Thymus (tissue), 11 donors: ENCODE results near the gene NCAPH2. TPM values are rescaled to one million over a fixed set of nuclear protein-coding genes. Genes with fewer than 3 reads are reported as not detected.

Experiments
- DNase-seq, 9 donors: peaks; one replicate each; pipeline ENCODE4 v3.0.0-alpha.2; 2013; ENCODE audit warnings: low spot score in 9 of 9, low read depth in 6 of 9, missing footprints in 1 of 9
- H3K27ac ChIP-seq, 2 donors: one replicate each; pipeline ENCODE4 v1.5.1; 2013; ENCODE audit warnings: control low read depth in 1 of 2, low read depth in 1 of 2, low read length in 1 of 2, mild to moderate bottlenecking in 1 of 2, moderate library complexity in 1 of 2
- H3K27me3 ChIP-seq, 2 donors: one replicate each; pipeline ENCODE4 v1.5.1; 2013; ENCODE audit warnings: low read length in 1 of 2; ENCODE audit not compliant: control insufficient read depth in 2 of 2, insufficient read depth in 1 of 2
- H3K36me3 ChIP-seq, 2 donors: one replicate each; pipeline ENCODE4 v1.5.1; 2013; ENCODE audit warnings: low read length in 1 of 2, mild to moderate bottlenecking in 1 of 2, moderate library complexity in 1 of 2; ENCODE audit not compliant: control insufficient read depth in 2 of 2, insufficient read depth in 2 of 2
- H3K4me1 ChIP-seq, 2 donors: one replicate each; pipeline ENCODE4 v1.5.1; 2013; ENCODE audit warnings: low read length in 2 of 2; ENCODE audit not compliant: control insufficient read depth in 2 of 2, insufficient read depth in 2 of 2
- H3K4me3 ChIP-seq, 2 donors: one replicate each; pipeline ENCODE4 v1.5.1; 2013; ENCODE audit warnings: low read length in 2 of 2, control low read depth in 1 of 2, mild to moderate bottlenecking in 1 of 2
- H3K9me3 ChIP-seq, 2 donors: one replicate each; pipeline ENCODE4 v1.5.1; 2013; ENCODE audit warnings: low read length in 1 of 2, mild to moderate bottlenecking in 1 of 2; ENCODE audit not compliant: control insufficient read depth in 2 of 2, insufficient read depth in 1 of 2
- WGBS: extraction: QIAGEN DNeasy Blood & Tissue Kit; methylation state at CpG from one replicate; pipeline ENCODE4 v1.1.7; 2013; 5-methylcytosine and 5-hydroxymethylcytosine counted together
- polyA plus RNA-seq: library from polyadenylated mRNA; stranded (reverse); fragments of 200-250 nt; gene quantifications from one replicate; pipeline ENCODE4 v1.2.3, GENCODE V29; 2013
- total RNA-seq: library from RNA; stranded (reverse); fragments of 120-200 nt; gene quantifications from one replicate; pipeline ENCODE4 v1.2.4, GENCODE V29; 2013
- donor health status: healthy.

Gene NCAPH2
- total and polyA plus RNA-seq, 2 donors = 40.8 to 57.6 TPM

DNA sequence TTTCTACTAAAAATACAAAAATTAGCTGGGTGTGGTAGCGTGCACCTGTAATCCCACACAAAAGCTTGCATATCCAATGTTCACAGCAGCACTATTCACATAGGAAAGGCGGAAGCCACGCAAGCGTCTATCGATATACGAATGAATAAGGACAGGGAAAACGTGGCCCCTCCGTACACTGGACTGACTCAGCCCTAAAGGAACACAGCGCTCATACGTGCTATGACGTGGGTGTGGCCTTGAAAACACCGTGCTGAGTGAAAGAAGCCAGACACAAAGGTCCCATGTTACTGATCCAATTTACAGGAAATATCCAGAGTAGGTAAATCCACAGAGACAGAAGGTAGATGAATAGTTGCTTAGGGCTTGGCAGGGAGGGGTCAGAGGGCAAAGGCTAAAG lies 7.6 kb upstream of the NCAPH2 start:
- Histone ChIP-seq H3K4me1 (no peaks in the 10 kb centered on the region), H3K4me3 (no peak overlapping the region), H3K9me3 (no peaks in the 10 kb centered on the region), H3K27ac (no peak overlapping the region), H3K36me3 (peaks cover 17 to 35% of the 10 kb centered on the region in 2 donors), H3K27me3 (no peaks in the 10 kb centered on the region)
- no peak for DNase-seq
- 98% methylated on average over 12 of the region's 12 CpGs for WGBS

DNA sequence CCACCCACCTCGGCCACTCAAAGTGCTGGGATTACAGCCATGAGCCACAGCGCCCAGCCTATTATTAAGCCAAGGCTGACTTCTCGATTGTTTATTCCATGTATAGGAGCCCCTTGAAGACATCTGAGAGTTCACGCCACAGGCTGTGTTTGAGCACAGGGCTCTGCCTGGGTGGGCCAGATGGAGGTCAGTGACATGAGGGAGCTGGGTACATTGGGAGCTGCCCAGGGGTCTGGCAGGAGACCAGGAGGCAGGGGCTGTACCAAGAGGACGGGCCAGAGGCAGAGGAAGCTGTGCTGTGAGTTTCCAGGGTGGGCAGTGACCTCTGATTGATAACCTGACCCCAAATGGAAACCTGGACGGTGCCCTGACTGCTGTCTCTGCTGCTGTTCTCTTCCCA lies 5.9 kb upstream of the NCAPH2 start:
- no peak for DNase-seq
- no peak overlapping the region for H3K4me3 ChIP-seq
- H3K9me3 ChIP-seq = no peaks in the 10 kb centered on the region
- peaks cover 10 to 12% of the 10 kb centered on the region in 2 donors for H3K4me1 ChIP-seq
- H3K36me3 ChIP-seq = peaks cover 21 to 41% of the 10 kb centered on the region in 2 donors
- no peak overlapping the region for H3K27ac ChIP-seq
- WGBS = 96% methylated on average over 6 of the region's 6 CpGs
- H3K27me3 ChIP-seq = no peaks in the 10 kb centered on the region

DNA sequence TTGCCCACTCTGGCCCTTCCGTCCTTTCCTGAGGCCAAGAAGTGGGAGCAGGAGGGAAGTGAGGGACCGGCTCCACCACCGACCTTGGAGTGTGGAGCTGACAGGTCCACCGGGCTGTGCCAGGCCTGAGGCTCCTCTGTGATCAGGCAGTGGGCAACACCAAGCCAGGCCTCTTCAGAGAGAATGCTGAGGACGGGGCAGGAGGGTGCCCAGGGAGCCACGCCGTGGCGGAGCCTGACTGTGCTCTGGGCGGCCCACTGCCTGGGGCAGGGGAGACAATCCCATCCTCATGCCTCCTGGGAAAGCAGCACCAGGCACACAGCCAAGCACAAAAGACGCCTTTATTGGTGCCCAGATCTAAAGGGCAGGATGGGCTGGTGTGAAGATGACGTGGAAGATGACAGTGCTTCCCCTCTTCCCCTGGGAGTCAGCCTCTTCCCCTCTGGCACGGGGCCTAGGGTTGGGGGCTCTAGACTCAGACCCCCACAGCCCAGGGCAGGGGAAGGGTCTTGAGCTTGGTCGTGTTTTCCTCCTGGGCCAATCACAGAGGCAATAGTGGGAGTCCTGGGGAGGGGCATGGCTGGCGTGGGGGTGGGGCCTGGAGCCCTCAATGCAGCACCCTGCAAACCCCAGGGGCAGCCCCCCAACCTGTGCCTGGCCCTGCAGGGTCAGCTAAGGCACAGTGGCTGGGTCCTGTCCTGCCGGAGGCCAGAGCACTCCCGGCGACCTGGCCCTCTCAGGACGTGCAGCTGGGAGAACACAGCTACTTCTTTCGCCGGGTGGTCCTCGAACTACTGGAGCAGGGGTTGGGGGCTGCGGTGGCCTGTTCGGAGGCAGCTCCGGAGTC lies 5.2 kb upstream of the NCAPH2 start:
- H3K27me3 ChIP-seq = no peaks in the 10 kb centered on the region
- WGBS = 97% methylated on average over 24 of the region's 24 CpGs
- H3K36me3 ChIP-seq = peaks cover 21 to 41% of the 10 kb centered on the region in 2 donors
- no peak overlapping the region for H3K27ac ChIP-seq
- no peak overlapping the region for H3K4me3 ChIP-seq
- DNase-seq = no peak
- peaks cover 10 to 12% of the 10 kb centered on the region in 2 donors for H3K4me1 ChIP-seq
- no peaks in the 10 kb centered on the region for H3K9me3 ChIP-seq

DNA sequence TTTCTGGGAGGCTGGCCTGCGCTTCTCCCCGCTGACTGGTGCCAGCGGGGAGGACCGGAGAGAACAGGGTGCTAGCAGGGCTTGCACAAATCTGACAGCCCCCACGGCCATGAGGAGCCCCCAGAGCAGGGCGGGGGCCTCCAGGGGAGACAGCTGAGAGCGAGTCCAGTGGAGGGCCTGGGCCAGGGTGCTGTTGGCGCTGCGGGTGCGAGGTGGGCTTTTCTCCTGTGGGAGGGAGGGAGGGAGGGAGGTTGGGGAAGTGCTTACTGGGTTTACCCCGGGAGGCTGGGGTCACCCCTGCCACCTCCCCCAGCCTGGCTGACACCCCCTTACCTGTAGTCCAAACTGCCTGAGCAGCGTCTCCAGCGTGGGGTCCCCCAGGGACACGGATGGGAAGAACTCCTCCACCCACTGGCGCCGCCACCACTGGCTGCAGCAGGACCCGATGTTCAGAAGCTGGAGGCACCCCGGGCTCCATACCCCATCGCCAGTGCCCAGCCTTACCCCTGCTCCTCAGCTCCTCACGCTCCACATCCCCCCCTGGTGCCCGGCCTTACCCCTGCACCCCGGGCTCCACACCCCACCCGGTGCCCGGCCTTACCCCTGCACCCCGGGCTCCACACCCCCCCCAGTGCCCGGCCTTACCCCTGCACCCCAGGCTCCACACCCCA lies 4.4 kb upstream of the NCAPH2 start:
- Histone ChIP-seq H3K36me3 (peaks cover 21 to 41% of the 10 kb centered on the region in 2 donors), H3K9me3 (no peaks in the 10 kb centered on the region), H3K4me3 (no peak overlapping the region), H3K4me1 (peaks cover 10 to 14% of the 10 kb centered on the region in 2 donors), H3K27ac (no peak overlapping the region), H3K27me3 (no peaks in the 10 kb centered on the region)
- no peak for DNase-seq
- 94% methylated on average over 26 of the region's 26 CpGs for WGBS

DNA sequence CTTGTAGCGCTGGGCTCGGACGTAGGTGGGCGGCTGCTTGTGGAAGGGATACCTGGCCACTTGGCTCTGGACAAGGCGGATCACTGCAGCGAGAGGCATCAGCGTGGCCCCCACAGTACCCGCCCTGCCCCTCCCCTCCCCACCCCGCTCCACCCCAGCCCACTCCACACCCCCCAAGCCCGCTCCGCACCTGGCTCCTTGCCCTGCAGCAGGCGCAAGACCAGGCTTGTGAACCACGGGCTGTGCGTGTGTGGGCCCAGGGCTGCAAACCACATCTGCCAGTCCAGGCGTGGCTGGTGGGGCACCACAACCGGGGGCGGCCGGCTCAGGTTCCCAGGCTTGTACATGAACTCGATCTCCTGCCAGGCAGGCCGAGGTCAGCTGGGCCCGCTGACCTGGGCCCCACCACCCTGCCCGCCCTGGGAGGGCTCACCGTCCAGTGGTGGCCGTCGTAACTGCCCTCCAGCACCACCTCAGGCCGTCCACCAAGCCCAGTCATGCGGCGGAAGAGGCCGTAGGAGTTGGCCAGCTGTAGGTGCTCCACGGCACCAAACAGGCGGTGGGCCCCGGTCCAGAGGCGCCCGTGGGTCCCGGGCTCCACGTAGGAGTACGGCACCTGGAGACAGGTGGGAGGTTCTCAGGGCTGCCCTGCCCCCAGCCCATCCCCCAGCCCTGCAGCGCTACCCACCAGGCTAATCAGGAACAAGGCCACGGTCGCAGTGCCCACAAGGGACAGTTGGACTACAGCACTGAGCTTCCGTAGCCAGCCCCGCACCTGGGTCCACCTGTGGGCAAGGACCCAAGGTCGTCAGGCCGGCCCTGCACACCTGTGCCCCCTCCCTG lies 3.4 kb upstream of the NCAPH2 start:
- no peak for DNase-seq
- H3K27me3 ChIP-seq = no peaks in the 10 kb centered on the region
- no peaks in the 10 kb centered on the region for H3K9me3 ChIP-seq
- WGBS = 92% methylated on average over 44 of the region's 44 CpGs
- H3K4me1 ChIP-seq = peaks cover 17 to 24% of the 10 kb centered on the region in 2 donors
- no peak overlapping the region for H3K27ac ChIP-seq
- peaks cover 21 to 41% of the 10 kb centered on the region in 2 donors for H3K36me3 ChIP-seq
- H3K4me3 ChIP-seq = no peak overlapping the region

DNA sequence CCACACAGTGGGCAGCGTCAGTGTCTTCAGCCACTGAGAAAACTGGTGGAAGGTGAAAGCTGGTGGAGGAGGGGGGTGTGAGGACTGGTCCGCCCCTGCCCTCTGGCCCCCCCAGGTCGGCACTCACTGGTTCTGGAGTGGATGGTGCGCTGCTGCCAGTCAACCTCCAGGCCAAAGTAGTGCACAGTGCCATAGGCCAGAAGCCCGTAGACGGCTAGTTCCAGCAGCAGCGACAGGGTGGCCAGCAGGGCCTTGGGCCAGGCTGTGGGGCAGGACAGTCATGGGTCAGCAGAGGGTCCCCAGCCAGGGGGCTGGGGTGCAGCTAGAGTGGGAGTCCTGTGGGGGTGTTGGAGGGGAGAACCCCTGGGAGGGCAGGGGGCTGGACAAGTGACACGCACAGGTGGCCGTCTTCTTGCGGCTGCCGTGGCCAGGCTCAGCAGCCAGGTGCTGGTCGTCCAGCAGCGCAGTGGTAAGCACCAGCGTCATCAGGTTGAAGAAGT lies 2.7 kb upstream of the NCAPH2 start:
- no peak overlapping the region for H3K4me3 ChIP-seq
- H3K4me1 ChIP-seq = peaks cover 17 to 26% of the 10 kb centered on the region in 2 donors
- no peak for DNase-seq
- no peaks in the 10 kb centered on the region for H3K9me3 ChIP-seq
- peaks cover 21 to 41% of the 10 kb centered on the region in 2 donors for H3K36me3 ChIP-seq
- no peaks in the 10 kb centered on the region for H3K27me3 ChIP-seq
- 94% methylated on average over 14 of the region's 14 CpGs for WGBS
- H3K27ac ChIP-seq = no peak overlapping the region

DNA sequence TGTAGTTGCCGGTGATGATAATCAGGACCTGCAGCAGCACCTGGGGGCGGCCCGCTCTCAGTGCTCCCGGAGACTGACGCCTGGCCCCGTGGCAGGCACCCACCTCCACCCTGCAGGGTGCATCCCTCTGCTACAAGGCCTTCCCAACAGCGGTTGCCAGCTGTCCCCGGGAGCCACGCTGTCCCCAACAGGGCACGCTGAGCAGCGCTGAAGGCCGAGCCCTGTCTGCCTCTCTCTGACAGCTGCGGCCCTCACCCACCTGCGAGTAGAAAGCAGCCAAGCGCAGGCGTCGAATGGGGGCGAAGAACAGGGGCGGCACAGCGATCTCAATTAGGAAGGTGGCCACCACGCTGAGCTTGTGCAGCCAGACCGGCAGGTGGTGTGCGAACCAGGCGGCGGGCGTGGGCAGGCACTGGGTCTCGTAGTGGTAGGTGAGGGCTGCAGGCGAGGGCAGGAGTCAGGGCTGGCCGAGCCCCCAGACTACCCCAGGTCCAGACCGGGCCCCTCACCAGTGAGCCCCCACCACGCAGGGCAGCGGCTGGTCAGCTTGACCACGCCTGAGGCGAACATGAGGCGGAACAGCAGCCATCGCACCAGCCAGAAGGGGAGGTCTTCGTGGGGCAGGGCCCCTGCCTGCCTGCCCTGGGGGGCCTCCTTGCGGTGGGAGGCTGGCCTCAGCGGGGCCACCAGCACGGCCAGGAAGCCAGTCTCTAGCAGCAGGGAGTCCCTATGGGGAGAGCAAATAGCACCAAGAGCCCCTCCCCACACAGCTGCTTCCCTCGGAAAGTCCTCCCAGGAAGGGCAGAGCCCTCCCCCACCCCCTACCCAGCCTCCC lies 2.0 kb upstream of the NCAPH2 start:
- DNase-seq = no peak
- WGBS = 95% methylated on average over 41 of the region's 41 CpGs
- H3K4me1 ChIP-seq = peaks cover 17 to 26% of the 10 kb centered on the region in 2 donors
- H3K4me3 ChIP-seq = peak overlapping the region; percentile 92 to 96
- H3K9me3 ChIP-seq = no peaks in the 10 kb centered on the region
- H3K36me3 ChIP-seq = peaks cover 21 to 44% of the 10 kb centered on the region in 2 donors
- H3K27me3 ChIP-seq = no peaks in the 10 kb centered on the region
- no peak overlapping the region for H3K27ac ChIP-seq
